Spleen (tissue), 13 donors: ENCODE data around the gene ITGA1. TPM values are rescaled to one million over a fixed set of nuclear protein-coding genes. Genes with fewer than 3 reads are reported as not detected.

Source experiments
- DNase-seq: peaks from one replicate; pipeline ENCODE4 v3.0.0-alpha.2; 2020
- H3K27ac ChIP-seq, 8 donors: fragments of 200-600 bp; sonication (generic) in 7 of 8; 1 replicate in 4 of 8; 2 replicates in 4 of 8; pipeline versions ENCODE4 v1.5.0 to v1.8.0; 2016 to 2021; ENCODE audit warnings: inconsistent platforms in 4 of 8, mild to moderate bottlenecking in 4 of 8, moderate library complexity in 1 of 8
- H3K27me3 ChIP-seq, 7 donors: fragments of 200-600 bp; sonication (generic) in 6 of 7; replicated peaks in 1 of 7; 1 replicate in 4 of 7; 2 replicates in 3 of 7; pipeline versions ENCODE4 v1.5.0 to v1.8.0; 2016 to 2021; ENCODE audit warnings: inconsistent platforms in 3 of 7, mild to moderate bottlenecking in 1 of 7
- H3K36me3 ChIP-seq, 6 donors: fragments of 200-600 bp; sonication (generic) in 5 of 6; 1 replicate in 4 of 6; 2 replicates in 2 of 6; pipeline versions ENCODE4 v1.5.0 to v1.8.0; 2016 to 2021; ENCODE audit warnings: inconsistent platforms in 2 of 6
- H3K4me1 ChIP-seq, 6 donors: fragments of 200-600 bp; sonication (generic) in 5 of 6; 1 replicate in 3 of 6; 2 replicates in 3 of 6; pipeline versions ENCODE4 v1.5.0 to v1.8.0; 2016 to 2021; ENCODE audit warnings: inconsistent platforms in 3 of 6
- H3K4me3 ChIP-seq, 8 donors: fragments of 200-600 bp; sonication (generic) in 7 of 8; 1 replicate in 4 of 8; 2 replicates in 4 of 8; pipeline versions ENCODE4 v1.5.0 to v1.8.0; 2016 to 2021; ENCODE audit warnings: inconsistent platforms in 4 of 8, mild to moderate bottlenecking in 4 of 8, moderate library complexity in 2 of 8
- H3K9me3 ChIP-seq, 8 donors: fragments of 200-600 bp; sonication (generic) in 7 of 8; 1 replicate in 4 of 8; 2 replicates in 4 of 8; pipeline versions ENCODE4 v1.5.0 to v1.8.0; 2016 to 2021; ENCODE audit warnings: inconsistent platforms in 4 of 8
- POLR2A ChIP-seq, 3 donors: fragments of 450-650 bp; IDR thresholded peaks; one replicate each; pipeline ENCODE4 v1.5.1; 2017; ENCODE audit warnings: antibody characterized with exemption in 3 of 3, mild to moderate bottlenecking in 1 of 3
- POLR2AphosphoS5 ChIP-seq, 3 donors: sonication (generic); formaldehyde crosslinking; IDR thresholded peaks; one replicate each; pipeline ENCODE4 v1.5.1; 2017; ENCODE audit warnings: antibody characterized with exemption in 3 of 3
- WGBS, 5 donors: extraction: QIAGEN DNeasy Blood & Tissue Kit in 3 of 5; methylation state at CpG; one replicate each; pipeline versions ENCODE4 v1.1.5 to v1.1.7; 2013 to 2018; 5-methylcytosine and 5-hydroxymethylcytosine counted together
- intact Hi-C: fragments of 100-400 bp; cut with DNase I; formaldehyde crosslinking; loops from one replicate; pipeline ENCODE4 v1.15.0; 2023; ENCODE audit warnings: low total_unique reads
- long read RNA-seq, 2 donors: transcript quantifications; one replicate each; lab custom pipeline, GENCODE V29; 2026
- polyA plus RNA-seq, 3 donors: library from polyadenylated mRNA; stranded (reverse); fragments of 200-250 nt; gene quantifications; one replicate each; pipeline ENCODE4 v1.2.1, GENCODE V29; 2013
- total RNA-seq, 7 donors: library from RNA; depleted of rRNA in 3 of 7; stranded (reverse); fragments of >200 nt in 3 of 7; fragmentation: NEBNext Ultra II Directional in 4 of 7; extraction: Animal tissue kit (Norgen Biotek cat#: 25700) in 4 of 7; gene quantifications; one replicate each; pipeline versions ENCODE4 v1.1.0 to v1.2.1, GENCODE V29; 2016 to 2021
- TF ChIP-seq, protein P1 (sequence below), 11 experiments: fragments of 200-600 bp in 7 of 11; fragments of 450-650 bp in 4 of 11; sonication (generic) in 4 of 11; IDR thresholded peaks in 8 of 11; conservative IDR thresholded peaks in 3 of 11; 1 replicate in 7 of 11; 2 replicates in 4 of 11; pipeline versions ENCODE4 v1.4.0 to v1.8.0; 2016 to 2021; ENCODE audit warnings: antibody characterized with exemption in 11 of 11, inconsistent platforms in 4 of 11, mild to moderate bottlenecking in 1 of 11
- donor health status: healthy with polysubstance abuse.
- donor health status: DM: no; HTN: no; CAD: no; lungs with moderate emphysema.
- donor health status: DM: no; HTN: no; CAD: no.
- donor health status: Bipolar disorder and iron deficiency.
- donor health status: healthy.
- donor health status: DM: no; HTN: no; CAD: no.
- donor health status: DM: yes; HTN: yes; CAD: no.

ITGA1 gene
- total RNA-seq, result 100 to 1,000 TPM; 197 to 505 (median 301) TPM
- 10 to 100 TPM in 1 of 3 donors, 1 to 10 TPM in 2; 8.3 to 17.0 (median 9.0) TPM for polyA plus RNA-seq
- long read RNA-seq, donor 1, full-length matches to known transcripts, result 13 of 53 reads
- long read RNA-seq, donor 1, partial matches to known transcripts, result 40 of 53 reads
- long read RNA-seq, donor 1, other reads (novel, unspliced or antisense), result 0 of 53 reads
- long read RNA-seq, donor 2, full-length matches to known transcripts, result 6 of 6 reads
- long read RNA-seq, donor 2, partial matches to known transcripts, result 0 of 6 reads
- long read RNA-seq, donor 2, other reads (novel, unspliced or antisense), result 0 of 6 reads

GRCh38 chr5:52787600-52788504, at the start of gene ITGA1, which contains the start of gene PELO:
TSS of gene ITGA1 (plus strand) at chr5:52787916. CDS start at chr5:52788354, 438 bp downstream.
TSS of gene PELO (plus strand) at chr5:52787916. CDS start at chr5:52800395, 12,479 bp downstream.
- Histone ChIP-seq H3K36me3 (no peaks in the 10 kb centered on the region), H3K4me3 (peak within 1 kb of the TSS; percentile 48 to 80 (median 58)), H3K9me3 (no peaks in the 10 kb centered on the region), H3K27ac (peak within 1 kb of the TSS; percentile 73 to 95 (median 92)), H3K27me3 (peaks cover 0 to 49% (median 6%) of the 10 kb centered on the region in 7 donors), H3K4me1 (peaks cover 0 to 43% (median 20%) of the 10 kb centered on the region in 6 donors)
- TF ChIP-seq POLR2AphosphoS5 (IDR thresholded peaks at IDR 0.05) (peak; percentile 78 to 88 (median 81)), POLR2A (IDR thresholded peaks at IDR 0.05) (peak in 1 of 3 donors; percentile 52)
- TF ChIP-seq, protein P1, sequence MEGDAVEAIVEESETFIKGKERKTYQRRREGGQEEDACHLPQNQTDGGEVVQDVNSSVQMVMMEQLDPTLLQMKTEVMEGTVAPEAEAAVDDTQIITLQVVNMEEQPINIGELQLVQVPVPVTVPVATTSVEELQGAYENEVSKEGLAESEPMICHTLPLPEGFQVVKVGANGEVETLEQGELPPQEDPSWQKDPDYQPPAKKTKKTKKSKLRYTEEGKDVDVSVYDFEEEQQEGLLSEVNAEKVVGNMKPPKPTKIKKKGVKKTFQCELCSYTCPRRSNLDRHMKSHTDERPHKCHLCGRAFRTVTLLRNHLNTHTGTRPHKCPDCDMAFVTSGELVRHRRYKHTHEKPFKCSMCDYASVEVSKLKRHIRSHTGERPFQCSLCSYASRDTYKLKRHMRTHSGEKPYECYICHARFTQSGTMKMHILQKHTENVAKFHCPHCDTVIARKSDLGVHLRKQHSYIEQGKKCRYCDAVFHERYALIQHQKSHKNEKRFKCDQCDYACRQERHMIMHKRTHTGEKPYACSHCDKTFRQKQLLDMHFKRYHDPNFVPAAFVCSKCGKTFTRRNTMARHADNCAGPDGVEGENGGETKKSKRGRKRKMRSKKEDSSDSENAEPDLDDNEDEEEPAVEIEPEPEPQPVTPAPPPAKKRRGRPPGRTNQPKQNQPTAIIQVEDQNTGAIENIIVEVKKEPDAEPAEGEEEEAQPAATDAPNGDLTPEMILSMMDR (IDR thresholded peaks at IDR 0.05 in 8 of 11, conservative IDR thresholded peaks at IDR 0.05 in 3 of 11), result peak in 4 of 11 experiments; percentile 22 to 42 (median 34)
- WGBS, 5 donors, result 1 to 2% (median 1%) methylated on average over 26 to 61 of the region's 61 CpGs
- intact Hi-C loops, result no loop called here
- peak; percentile 89 for DNase-seq

- peaks cover 0 to 4% (median 0%) of the 10 kb centered on the region in 8 donors for H3K9me3 ChIP-seq
- peak overlapping the region; percentile 29 to 71 (median 62) for H3K27ac ChIP-seq
- H3K4me1 ChIP-seq, result peaks cover 6 to 37% (median 22%) of the 10 kb centered on the region in 6 donors
- intact Hi-C loops, result no loop called here
- no peaks in the 10 kb centered on the region for H3K36me3 ChIP-seq
- TF ChIP-seq, protein P1 (IDR thresholded peaks at IDR 0.05 in 8 of 11, conservative IDR thresholded peaks at IDR 0.05 in 3 of 11), result no peak
- TF ChIP-seq POLR2AphosphoS5 (IDR thresholded peaks at IDR 0.05) (peak in 1 of 3 donors; percentile 57), POLR2A (IDR thresholded peaks at IDR 0.05) (no peak)
- H3K4me3 ChIP-seq, result no peak overlapping the region
- no peaks in the 10 kb centered on the region for H3K27me3 ChIP-seq
- DNase-seq, result no peak
These were observed 49.6 kb upstream of the ITGA1 start for GRCh38 chr5:52738095-52738506.

GRCh38 chr5:52740007-52740406, 47.7 kb upstream of the ITGA1 start:
- Histone ChIP-seq H3K27ac (peak overlapping the region in 4 of 8 donors; percentile 25 to 87 (median 80)), H3K27me3 (no peaks in the 10 kb centered on the region), H3K4me1 (peaks cover 21 to 56% (median 40%) of the 10 kb centered on the region in 6 donors), H3K4me3 (no peak overlapping the region), H3K36me3 (no peaks in the 10 kb centered on the region), H3K9me3 (peaks cover 0 to 4% (median 0%) of the 10 kb centered on the region in 8 donors)
- TF ChIP-seq, protein P1 (IDR thresholded peaks at IDR 0.05 in 8 of 11, conservative IDR thresholded peaks at IDR 0.05 in 3 of 11), result no peak
- no peak for TF ChIP-seq POLR2AphosphoS5 (IDR thresholded peaks at IDR 0.05)
- no peak for TF ChIP-seq POLR2A (IDR thresholded peaks at IDR 0.05)
- 38 to 56% (median 45%) methylated on average over 2 of the region's 2 CpGs for WGBS, 5 donors
- intact Hi-C loops, result no loop called here
- DNase-seq, result no peak
